ENCODE results near the gene SLC12A2.

GRCh38 chr5:128228008-128228407, 144.4 kb downstream of the SLC12A2 start:
- no peak for TF ChIP-seq POLR2AphosphoS5 (IDR thresholded peaks at IDR 0.05)
- TF ChIP-seq POLR2A (IDR thresholded peaks at IDR 0.05) = no peak
